ENCODE measurements around the gene COMT. TPM values are rescaled to one million over a fixed set of nuclear protein-coding genes. Genes with fewer than 3 reads are reported as not detected.

The COMT gene
- total and polyA plus RNA-seq, 4 experiments from 2014 or later = 36.8 to 93.9 (median 66.1) TPM

DNA sequence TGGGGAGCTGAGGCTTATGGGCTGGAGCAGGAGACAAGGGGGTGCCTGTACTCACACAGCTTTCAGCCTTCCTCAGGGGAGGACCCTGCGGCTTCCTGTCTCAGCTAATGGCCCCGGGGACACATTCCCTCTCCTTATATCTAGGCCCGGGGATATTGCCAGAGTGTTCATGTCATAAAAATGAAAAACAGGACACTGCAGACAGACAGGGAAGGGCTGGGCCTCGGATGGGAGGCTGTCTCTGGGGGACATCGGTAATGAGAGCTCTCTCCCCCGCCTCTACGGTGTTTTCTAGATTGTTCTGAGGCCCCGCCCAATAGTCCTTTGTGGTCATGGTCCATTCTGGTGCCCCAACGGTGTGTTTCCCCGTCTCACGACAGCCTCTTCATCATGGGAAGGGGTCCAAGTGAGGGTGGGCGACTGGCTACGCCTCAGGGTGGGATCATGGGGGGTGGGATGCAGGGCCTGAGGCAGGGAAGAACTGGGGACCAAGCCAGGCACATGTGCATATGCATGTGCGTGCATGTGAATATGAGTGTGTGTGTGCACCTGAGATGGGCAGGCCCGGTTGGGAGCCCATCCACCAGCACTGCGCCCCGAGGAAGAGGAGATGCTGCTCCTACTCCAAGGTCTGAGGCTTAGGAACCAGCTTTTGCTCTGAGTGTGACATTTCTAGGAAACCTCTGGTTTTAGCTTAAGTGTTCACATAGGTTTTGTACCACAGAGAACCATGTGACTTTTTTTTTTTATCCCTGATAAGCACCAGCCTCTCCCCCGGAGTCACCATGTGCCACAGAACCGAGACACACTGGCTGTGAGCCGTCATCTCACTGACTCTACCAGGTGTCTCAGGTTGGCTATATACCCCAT, 69.8 kb downstream of the COMT start:
- no peaks in the 10 kb centered on the region for H3K27me3 ChIP-seq (ENCODE audit: insufficient read depth, low read length)
- no peak overlapping the region for H3K4me3 ChIP-seq (ENCODE audit: low read length in 2 of 2)
- CTCF ChIA-PET (ENCODE audit: partially characterized antibody) = interaction anchor here (0.8 kb wide), 1 partner anchor 45 kb away, joined by 3 read pairs; no protein-coding TSS in a partner anchor
- no peaks in the 10 kb centered on the region for H3K36me3 ChIP-seq (ENCODE audit: insufficient read depth, low read length)
- intact Hi-C loops (cut with micrococcal nuclease) = no loop called here
- H3K9me3 ChIP-seq (ENCODE audit: control insufficient read depth in 1 of 2, low read length in 2 of 2) = no peaks in the 10 kb centered on the region
- Mint-ChIP-seq H3K27ac (peak overlapping the region in 1 of 7 donors; percentile 53), H3K4me1 (peaks cover 0 to 6% (median 4%) of the 10 kb centered on the region in 4 donors), H3K36me3 (no peaks in the 10 kb centered on the region), H3K4me3 (no peak overlapping the region), H3K27me3 (peaks cover 0 to 2% of the 10 kb centered on the region in 2 donors), H3K9me3 (no peaks in the 10 kb centered on the region)
- DNase-seq = no peak
- peaks cover 28% of the 10 kb centered on the region for H3K4me1 ChIP-seq (ENCODE audit: insufficient read depth, low read length)
- POLR2A ChIA-PET (ENCODE audit: partially characterized antibody) = interaction anchor here (0.6 to 1.1 kb wide), 2 partner anchors 10 to 69 kb away, joined by 3 to 7 read pairs; partner anchors contain the start of genes DGCR8 and TANGO2
- H3K27ac ChIP-seq (ENCODE audit: low read depth, low read length) = no peak overlapping the region

DNA sequence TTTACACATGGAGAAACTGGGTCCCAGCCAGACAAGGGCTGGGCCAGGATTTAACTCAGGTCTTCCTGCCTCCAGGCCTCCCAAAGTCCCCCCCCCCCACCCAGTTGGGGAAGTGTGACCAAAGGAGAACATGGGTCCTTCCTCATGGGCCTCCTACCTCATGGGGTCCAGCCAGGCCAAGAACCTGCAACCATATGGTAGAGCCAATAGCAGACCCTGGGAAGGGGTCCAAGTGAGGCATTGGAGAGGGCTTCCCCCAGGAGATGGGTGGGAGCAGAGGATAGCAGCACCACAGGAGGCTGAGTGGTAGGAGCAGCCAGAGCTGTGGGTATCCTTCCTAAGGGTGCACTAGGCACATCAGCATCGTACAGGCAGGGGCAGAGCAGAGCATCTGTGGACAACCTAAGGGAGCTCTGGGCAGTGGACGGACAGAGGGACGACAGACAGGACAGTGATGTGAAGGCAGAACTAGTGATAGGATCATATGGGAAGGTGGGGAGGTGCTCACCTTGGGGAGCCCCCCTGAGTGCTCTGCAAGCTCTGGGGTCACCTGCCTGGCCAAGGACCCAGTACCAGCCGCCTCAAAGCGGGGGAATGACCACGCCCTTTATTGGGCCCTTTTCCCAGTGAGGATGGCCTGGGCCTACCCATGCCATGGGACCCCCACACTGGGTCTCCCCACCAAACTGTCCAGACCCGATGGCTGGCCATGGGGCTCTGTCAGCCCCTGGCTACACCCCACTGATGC, 70.6 kb downstream of the COMT start:
- H3K36me3 Mint-ChIP-seq = peaks cover 0 to 2% of the 10 kb centered on the region in 2 donors
- H3K9me3 Mint-ChIP-seq = no peaks in the 10 kb centered on the region
- Histone ChIP-seq H3K27ac (ENCODE audit: low read depth, low read length) (no peak overlapping the region), H3K4me3 (ENCODE audit: low read length in 2 of 2) (no peak overlapping the region), H3K9me3 (ENCODE audit: control insufficient read depth in 1 of 2, low read length in 2 of 2) (no peaks in the 10 kb centered on the region), H3K27me3 (ENCODE audit: insufficient read depth, low read length) (no peaks in the 10 kb centered on the region), H3K4me1 (ENCODE audit: insufficient read depth, low read length) (peaks cover 31% of the 10 kb centered on the region), H3K36me3 (ENCODE audit: insufficient read depth, low read length) (no peaks in the 10 kb centered on the region)
- peaks cover 0 to 2% of the 10 kb centered on the region in 2 donors for H3K27me3 Mint-ChIP-seq
- peak overlapping the region in 1 of 8 donors; percentile 69 for H3K4me3 Mint-ChIP-seq
- POLR2A ChIA-PET (ENCODE audit: partially characterized antibody) = interaction anchor here (1.0 kb wide), 1 partner anchor 9 kb away, joined by 5 read pairs; the partner anchor contains the start of gene TANGO2
- H3K27ac Mint-ChIP-seq = peak overlapping the region in 1 of 7 donors; percentile 7
- CTCF ChIA-PET (ENCODE audit: partially characterized antibody) = interaction anchor here (0.8 to 1.5 kb wide), 2 partner anchors 41 to 46 kb away, joined by 3 to 5 read pairs; no protein-coding TSS in a partner anchor
- peaks cover 2 to 10% (median 5%) of the 10 kb centered on the region in 4 donors for H3K4me1 Mint-ChIP-seq
- intact Hi-C loops (cut with micrococcal nuclease) = no loop called here
- DNase-seq = no peak

DNA sequence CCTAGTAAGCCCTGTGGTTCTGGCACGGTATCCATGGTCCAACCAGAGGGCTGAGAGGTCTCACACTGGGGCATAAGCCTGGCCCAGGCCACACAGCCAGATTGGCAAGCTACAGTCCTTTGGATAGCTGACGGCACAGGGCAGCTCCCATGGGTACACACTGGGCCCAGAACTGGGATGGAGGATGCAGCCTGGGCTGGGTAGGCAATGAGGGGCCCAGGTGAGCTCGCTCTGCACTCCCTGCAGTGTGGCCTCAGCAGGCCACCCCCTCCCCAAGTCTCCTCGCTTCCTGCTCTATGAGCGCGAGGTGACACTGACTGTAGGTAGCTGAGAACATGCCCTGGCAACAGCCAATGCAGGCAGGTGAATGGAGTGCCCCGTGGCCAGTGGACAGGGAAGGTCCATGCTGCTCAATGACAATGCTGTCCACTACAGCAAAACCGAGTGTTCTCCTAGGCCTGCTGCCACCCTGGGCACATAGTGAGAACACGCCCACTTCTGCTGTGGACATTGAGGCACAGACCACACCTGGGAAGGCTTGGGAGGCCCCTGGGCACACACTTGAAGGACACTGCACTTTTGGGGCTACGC, 71.3 kb downstream of the COMT start:
- ChIA-PET POLR2A (ENCODE audit: partially characterized antibody) (interaction anchor here (1.0 kb wide), 1 partner anchor 9 kb away, joined by 5 read pairs; the partner anchor contains the start of gene TANGO2), CTCF (ENCODE audit: partially characterized antibody) (interaction anchor here (1.5 kb wide), 1 partner anchor 41 kb away, joined by 5 read pairs; no protein-coding TSS in a partner anchor)
- peaks cover 4 to 17% (median 10%) of the 10 kb centered on the region in 4 donors for H3K4me1 Mint-ChIP-seq
- Histone ChIP-seq H3K27me3 (ENCODE audit: insufficient read depth, low read length) (no peaks in the 10 kb centered on the region), H3K9me3 (ENCODE audit: control insufficient read depth in 1 of 2, low read length in 2 of 2) (no peaks in the 10 kb centered on the region), H3K27ac (ENCODE audit: low read depth, low read length) (no peak overlapping the region), H3K4me1 (ENCODE audit: insufficient read depth, low read length) (peaks cover 38% of the 10 kb centered on the region), H3K36me3 (ENCODE audit: insufficient read depth, low read length) (no peaks in the 10 kb centered on the region), H3K4me3 (ENCODE audit: low read length in 2 of 2) (no peak overlapping the region)
- intact Hi-C loops (cut with micrococcal nuclease) = no loop called here
- no peak overlapping the region for H3K4me3 Mint-ChIP-seq
- DNase-seq = no peak
- H3K27me3 Mint-ChIP-seq = peaks cover 0 to 2% of the 10 kb centered on the region in 2 donors
- H3K36me3 Mint-ChIP-seq = peaks cover 0 to 2% of the 10 kb centered on the region in 2 donors
- H3K9me3 Mint-ChIP-seq = no peaks in the 10 kb centered on the region
- no peak overlapping the region for H3K27ac Mint-ChIP-seq

DNA sequence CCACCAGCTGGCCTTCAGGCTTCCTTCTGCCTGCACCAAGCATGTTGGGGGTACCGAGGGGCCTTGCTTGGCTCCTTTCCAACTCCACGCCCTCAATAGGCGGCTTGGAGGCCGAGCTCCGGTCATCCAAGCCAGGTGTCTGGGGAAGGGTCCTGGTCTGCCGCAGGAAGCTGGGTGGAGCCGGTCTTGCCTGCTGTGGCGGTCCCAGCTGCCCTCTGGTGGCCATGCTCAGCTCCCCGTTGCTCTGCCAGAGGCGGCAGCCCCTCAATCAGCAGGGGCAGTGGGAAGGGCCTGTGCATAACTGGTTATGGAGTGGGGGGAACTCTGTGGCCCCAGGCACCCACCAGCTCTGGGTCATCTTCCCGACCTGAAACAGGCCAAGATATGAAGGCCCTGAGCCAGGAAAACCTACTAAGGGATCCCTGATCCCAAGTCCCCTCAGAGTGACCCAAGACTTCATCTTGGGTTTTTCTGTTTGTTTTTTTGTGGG, 71.9 kb downstream of the COMT start:
- Histone ChIP-seq H3K27me3 (ENCODE audit: insufficient read depth, low read length) (no peaks in the 10 kb centered on the region), H3K36me3 (ENCODE audit: insufficient read depth, low read length) (no peaks in the 10 kb centered on the region), H3K4me1 (ENCODE audit: insufficient read depth, low read length) (peaks cover 40% of the 10 kb centered on the region), H3K27ac (ENCODE audit: low read depth, low read length) (no peak overlapping the region), H3K4me3 (ENCODE audit: low read length in 2 of 2) (no peak overlapping the region), H3K9me3 (ENCODE audit: control insufficient read depth in 1 of 2, low read length in 2 of 2) (no peaks in the 10 kb centered on the region)
- Mint-ChIP-seq H3K4me1 (peaks cover 4 to 18% (median 10%) of the 10 kb centered on the region in 4 donors), H3K9me3 (no peaks in the 10 kb centered on the region), H3K36me3 (peaks cover 0 to 2% of the 10 kb centered on the region in 2 donors), H3K27ac (no peak overlapping the region), H3K27me3 (peaks cover 0 to 2% of the 10 kb centered on the region in 2 donors), H3K4me3 (no peak overlapping the region)
- intact Hi-C loops (cut with micrococcal nuclease) = no loop called here
- ChIA-PET CTCF (ENCODE audit: partially characterized antibody) (interaction anchor here (1.5 kb wide), 1 partner anchor 42 kb away, joined by 5 read pairs; no protein-coding TSS in a partner anchor), POLR2A (ENCODE audit: partially characterized antibody) (no interaction called here)
- no peak for DNase-seq

DNA sequence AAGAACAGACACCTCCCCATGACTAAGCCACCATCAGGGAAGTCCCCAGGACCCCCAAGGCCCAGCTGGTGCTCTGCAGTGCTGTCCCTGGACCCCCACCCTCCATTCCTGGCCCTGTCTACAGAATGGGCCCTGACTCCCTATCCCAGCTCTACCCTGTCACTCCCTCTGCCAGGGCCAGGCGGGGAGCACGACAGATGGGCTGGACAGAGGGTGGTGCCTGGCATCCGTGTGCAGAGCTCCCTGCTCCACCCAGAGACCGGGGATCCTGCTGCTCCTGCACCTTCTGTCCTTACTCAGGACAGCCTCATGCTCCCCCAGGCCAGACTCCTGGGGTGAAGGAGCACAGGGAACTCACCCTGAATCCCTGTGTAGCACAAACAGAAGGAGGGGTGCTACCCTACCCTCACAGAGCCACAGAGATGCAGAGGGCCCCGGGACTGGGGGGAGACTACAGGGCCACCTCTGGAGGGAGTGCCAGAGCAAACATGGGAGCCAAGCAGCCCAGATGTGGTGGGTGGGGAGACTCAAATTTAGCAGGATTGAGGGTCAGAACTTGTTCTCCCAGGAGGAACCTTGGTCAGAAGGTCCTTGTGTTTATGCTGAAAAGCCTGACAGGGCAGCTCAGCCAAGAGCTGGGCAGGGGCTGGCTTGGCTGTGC, 73.1 kb downstream of the COMT start:
- Mint-ChIP-seq H3K36me3 (peaks cover 0 to 2% of the 10 kb centered on the region in 2 donors), H3K27me3 (peaks cover 0 to 2% of the 10 kb centered on the region in 2 donors), H3K9me3 (no peaks in the 10 kb centered on the region), H3K4me3 (peak overlapping the region in 6 of 8 donors; percentile 39 to 76 (median 56)), H3K4me1 (peaks cover 4 to 18% (median 10%) of the 10 kb centered on the region in 4 donors), H3K27ac (peak overlapping the region in 2 of 7 donors; percentile 25 to 63)
- ChIA-PET POLR2A (ENCODE audit: partially characterized antibody) (interaction anchor here (1.5 kb wide), 1 partner anchor 18 kb away, joined by 3 read pairs; no protein-coding TSS in a partner anchor), CTCF (ENCODE audit: partially characterized antibody) (interaction anchor here (1.3 kb wide), 1 partner anchor 43 kb away, joined by 3 read pairs; no protein-coding TSS in a partner anchor)
- H3K4me3 ChIP-seq (ENCODE audit: low read length in 2 of 2) = no peak overlapping the region
- H3K27me3 ChIP-seq (ENCODE audit: insufficient read depth, low read length) = no peaks in the 10 kb centered on the region
- no peak overlapping the region for H3K27ac ChIP-seq (ENCODE audit: low read depth, low read length)
- DNase-seq = no peak
- intact Hi-C loops (cut with micrococcal nuclease) = no loop called here
- H3K36me3 ChIP-seq (ENCODE audit: insufficient read depth, low read length) = no peaks in the 10 kb centered on the region
- H3K9me3 ChIP-seq (ENCODE audit: control insufficient read depth in 1 of 2, low read length in 2 of 2) = no peaks in the 10 kb centered on the region
- H3K4me1 ChIP-seq (ENCODE audit: insufficient read depth, low read length) = peaks cover 35% of the 10 kb centered on the region

DNA sequence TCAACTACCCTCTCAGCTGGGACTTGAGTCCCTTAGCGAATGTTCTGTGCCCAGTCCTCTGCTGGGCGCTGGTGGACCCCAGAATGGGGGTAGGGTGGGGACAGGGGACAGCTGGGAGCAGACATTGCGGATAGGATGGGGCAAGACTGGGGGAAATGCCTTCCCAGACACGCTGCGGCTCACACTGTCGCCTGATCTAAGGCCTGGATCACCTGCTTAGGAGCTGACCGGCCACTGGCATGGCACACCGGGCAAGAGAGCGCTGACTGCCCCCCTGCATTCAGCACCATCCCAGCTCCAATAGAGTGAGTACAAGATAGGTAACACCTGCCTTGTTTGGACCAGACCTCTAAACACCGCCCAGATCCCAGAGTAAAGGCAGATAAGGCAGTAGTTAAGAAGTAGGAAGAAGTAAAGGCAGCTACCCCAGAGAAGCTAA, 73.6 kb downstream of the COMT start:
- no peaks in the 10 kb centered on the region for H3K36me3 ChIP-seq (ENCODE audit: insufficient read depth, low read length)
- H3K4me3 ChIP-seq (ENCODE audit: low read length in 2 of 2) = no peak overlapping the region
- DNase-seq = no peak
- H3K4me3 Mint-ChIP-seq = peak overlapping the region; percentile 17 to 78 (median 74)
- peaks cover 4 to 22% (median 11%) of the 10 kb centered on the region in 4 donors for H3K4me1 Mint-ChIP-seq
- H3K27me3 ChIP-seq (ENCODE audit: insufficient read depth, low read length) = no peaks in the 10 kb centered on the region
- POLR2A ChIA-PET (ENCODE audit: partially characterized antibody) = interaction anchor here (1.5 kb wide), 1 partner anchor 18 kb away, joined by 3 read pairs; no protein-coding TSS in a partner anchor
- H3K4me1 ChIP-seq (ENCODE audit: insufficient read depth, low read length) = peaks cover 35% of the 10 kb centered on the region
- H3K9me3 Mint-ChIP-seq = no peaks in the 10 kb centered on the region
- H3K27ac ChIP-seq (ENCODE audit: low read depth, low read length) = no peak overlapping the region
- CTCF ChIA-PET (ENCODE audit: partially characterized antibody) = interaction anchor here (1.3 kb wide), 1 partner anchor 44 kb away, joined by 3 read pairs; no protein-coding TSS in a partner anchor
- H3K36me3 Mint-ChIP-seq = peaks cover 0 to 3% of the 10 kb centered on the region in 2 donors
- intact Hi-C loops (cut with micrococcal nuclease) = no loop called here
- H3K9me3 ChIP-seq (ENCODE audit: control insufficient read depth in 1 of 2, low read length in 2 of 2) = no peaks in the 10 kb centered on the region
- peak overlapping the region in 1 of 7 donors; percentile 63 for H3K27ac Mint-ChIP-seq
- peaks cover 0 to 2% of the 10 kb centered on the region in 2 donors for H3K27me3 Mint-ChIP-seq

All from CD4-positive, alpha-beta memory T cell (primary cell).